Measurements from ENCODE around the gene TPSB2. TPM values are rescaled to one million over a fixed set of nuclear protein-coding genes. Genes with fewer than 3 reads are reported as not detected.

Gene TPSB2
- total RNA-seq, 1 experiment from 2014 or later: not detected

DNA sequence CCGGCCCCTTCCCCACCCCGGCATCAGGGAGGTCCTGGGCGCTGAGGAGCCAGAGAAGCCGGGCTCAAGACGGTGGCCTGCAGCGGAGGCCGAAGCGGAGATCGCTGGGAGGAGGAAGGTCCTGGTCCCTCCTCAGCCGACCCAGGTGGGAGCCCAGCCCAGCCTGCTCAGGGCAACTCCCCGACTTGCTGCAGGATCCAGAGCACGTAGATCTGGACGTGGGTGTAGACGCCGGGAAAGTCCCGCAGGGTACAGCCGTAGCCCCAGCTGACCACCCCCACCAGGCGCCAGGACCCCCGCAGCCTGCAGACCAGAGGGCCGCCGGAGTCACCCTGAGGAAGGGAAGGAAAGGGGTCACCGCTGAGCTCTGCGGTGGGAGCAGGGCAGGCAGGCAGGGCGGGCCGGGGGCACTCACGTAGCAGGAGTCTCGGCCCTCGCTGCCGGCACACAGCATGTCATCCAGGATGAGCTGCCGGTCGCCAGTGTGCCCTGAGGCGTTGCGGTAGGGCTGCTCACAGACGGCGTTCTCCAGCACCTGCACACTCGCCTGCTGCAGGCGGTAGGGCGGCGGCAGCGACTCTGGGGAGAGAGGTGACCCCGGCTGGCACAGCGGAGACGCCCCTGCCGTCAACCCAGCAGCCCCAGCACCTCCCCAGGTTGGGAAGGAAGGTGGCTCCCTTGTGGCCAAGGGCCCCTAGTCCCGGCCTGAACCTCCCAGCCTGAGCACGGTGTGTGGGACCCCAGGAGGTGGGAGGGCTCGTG lies 31.3 kb upstream of the TPSB2 start:
- no peaks in the 10 kb centered on the region for H3K36me3 ChIP-seq (ENCODE audit: low read depth)
- BruUV-seq (replicated peaks): no TSS peak
- 0 out of 2 replicates have a peak, but pooled peaks cover 5% of the 10 kb centered on the region for H3F3A ChIP-seq (ENCODE audit: insufficient read depth, low read depth)
- POLR2A ChIA-PET (ENCODE audit: unreplicated experiment): no interaction called here
- H3K27me3 ChIP-seq (ENCODE audit: insufficient read depth, low read depth): peaks cover 61% of the 10 kb centered on the region
- intact Hi-C loops (cut with micrococcal nuclease; ENCODE audit: unreplicated experiment): no loop called here
- H3K4me1 ChIP-seq (replicated peaks; ENCODE audit: insufficient read depth): no peaks in the 10 kb centered on the region; the same call in 1 of the 2 replicates
- no peaks in the 10 kb centered on the region for H3K9me3 ChIP-seq (ENCODE audit: insufficient read depth, low read depth)
- DNase-seq: peak in 1 of 2 experiments; percentile 76
- H2AFZ ChIP-seq: no peak overlapping the region
- no peaks in the 10 kb centered on the region for H3K79me2 ChIP-seq (ENCODE audit: low read depth)
- H3K27ac ChIP-seq: no peak overlapping the region
- no peak overlapping the region for H3K4me3 ChIP-seq
- H3K4me2 ChIP-seq: peak overlapping the region; percentile 19; the same call in 1 of the 2 replicates
- no peaks in the 10 kb centered on the region for H4K20me1 ChIP-seq (ENCODE audit: insufficient read depth)
- CTCF ChIA-PET: no interaction called here
- peak; percentile 79; the same call in 1 of the 2 replicates for TF ChIP-seq EZH2 (IDR thresholded peaks at IDR 0.05; ENCODE audit: low read depth)
- TF ChIP-seq, protein P1, sequence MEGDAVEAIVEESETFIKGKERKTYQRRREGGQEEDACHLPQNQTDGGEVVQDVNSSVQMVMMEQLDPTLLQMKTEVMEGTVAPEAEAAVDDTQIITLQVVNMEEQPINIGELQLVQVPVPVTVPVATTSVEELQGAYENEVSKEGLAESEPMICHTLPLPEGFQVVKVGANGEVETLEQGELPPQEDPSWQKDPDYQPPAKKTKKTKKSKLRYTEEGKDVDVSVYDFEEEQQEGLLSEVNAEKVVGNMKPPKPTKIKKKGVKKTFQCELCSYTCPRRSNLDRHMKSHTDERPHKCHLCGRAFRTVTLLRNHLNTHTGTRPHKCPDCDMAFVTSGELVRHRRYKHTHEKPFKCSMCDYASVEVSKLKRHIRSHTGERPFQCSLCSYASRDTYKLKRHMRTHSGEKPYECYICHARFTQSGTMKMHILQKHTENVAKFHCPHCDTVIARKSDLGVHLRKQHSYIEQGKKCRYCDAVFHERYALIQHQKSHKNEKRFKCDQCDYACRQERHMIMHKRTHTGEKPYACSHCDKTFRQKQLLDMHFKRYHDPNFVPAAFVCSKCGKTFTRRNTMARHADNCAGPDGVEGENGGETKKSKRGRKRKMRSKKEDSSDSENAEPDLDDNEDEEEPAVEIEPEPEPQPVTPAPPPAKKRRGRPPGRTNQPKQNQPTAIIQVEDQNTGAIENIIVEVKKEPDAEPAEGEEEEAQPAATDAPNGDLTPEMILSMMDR (conservative IDR thresholded peaks at IDR 0.05): no peak
- H3K9me2 ChIP-seq (ENCODE audit: insufficient read depth): no peaks in the 10 kb centered on the region

DNA sequence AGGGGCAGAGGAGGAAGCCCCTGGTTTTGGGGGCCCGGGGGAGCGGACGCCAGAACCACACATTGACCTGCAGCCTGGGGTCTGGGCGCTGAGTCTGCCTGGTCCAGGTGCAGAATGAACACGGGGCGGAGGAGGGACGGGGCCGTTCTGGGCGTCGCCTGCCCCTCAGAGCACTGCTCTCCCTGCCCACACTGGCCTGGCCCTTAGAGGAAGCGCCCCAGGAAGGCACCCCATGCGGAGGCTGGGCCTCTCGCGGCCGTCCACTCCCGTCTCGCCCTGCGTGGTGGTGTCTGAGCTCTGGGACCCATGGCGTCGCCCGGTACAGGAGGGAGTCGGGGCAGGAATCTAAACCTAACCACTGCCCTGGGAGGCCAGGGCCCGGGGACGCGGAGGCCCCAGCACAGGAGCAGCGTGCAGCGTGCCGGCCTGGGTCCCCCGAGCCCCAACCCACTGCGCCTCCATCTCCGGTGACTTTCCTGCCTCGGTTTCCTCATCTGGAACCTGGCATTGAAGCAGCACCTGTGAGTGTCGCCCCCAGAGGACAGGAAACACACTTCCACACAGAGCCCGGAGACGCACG lies 30.2 kb upstream of the TPSB2 start:
- intact Hi-C loops (cut with micrococcal nuclease; ENCODE audit: unreplicated experiment): no loop called here
- DNase-seq: no peak
- no peaks in the 10 kb centered on the region for H4K20me1 ChIP-seq (ENCODE audit: insufficient read depth)

GRCh38 chr16:1259760-1260068 lies 29.7 kb upstream of the TPSB2 start:
- Histone ChIP-seq H3K9me3 (ENCODE audit: insufficient read depth, low read depth) (no peaks in the 10 kb centered on the region), H3K4me2 (peak overlapping the region; percentile 86; the same call in 1 of the 2 replicates), H3K79me2 (ENCODE audit: low read depth) (no peaks in the 10 kb centered on the region), H3F3A (ENCODE audit: insufficient read depth, low read depth) (0 out of 2 replicates have a peak, but pooled peaks cover 5% of the 10 kb centered on the region), H2AFZ (no peak overlapping the region), H3K36me3 (ENCODE audit: low read depth) (no peaks in the 10 kb centered on the region), H3K4me3 (no peak overlapping the region), H3K4me1 (replicated peaks; ENCODE audit: insufficient read depth) (no peaks in the 10 kb centered on the region; the same call in 1 of the 2 replicates), H4K20me1 (ENCODE audit: insufficient read depth) (no peaks in the 10 kb centered on the region), H3K27me3 (ENCODE audit: insufficient read depth, low read depth) (peaks cover 51% of the 10 kb centered on the region), H3K27ac (no peak overlapping the region), H3K9me2 (ENCODE audit: insufficient read depth) (no peaks in the 10 kb centered on the region)
- DNase-seq: no peak
- BruUV-seq (replicated peaks): no TSS peak
- ChIA-PET CTCF (no interaction called here), POLR2A (ENCODE audit: unreplicated experiment) (no interaction called here)
- TF ChIP-seq, protein P1 (conservative IDR thresholded peaks at IDR 0.05): no peak
- no peak for TF ChIP-seq EZH2 (IDR thresholded peaks at IDR 0.05; ENCODE audit: low read depth)
- intact Hi-C loops (cut with micrococcal nuclease; ENCODE audit: unreplicated experiment): loop anchor here (2.0 kb wide), 1 partner anchor 37 kb away; no protein-coding TSS in a partner anchor

More for the DNA sequence above, 30.2 kb upstream of the TPSB2 start:
- TF ChIP-seq, protein P1 (conservative IDR thresholded peaks at IDR 0.05): no peak
- TF ChIP-seq EZH2 (IDR thresholded peaks at IDR 0.05; ENCODE audit: low read depth): no peak
- H3K79me2 ChIP-seq (ENCODE audit: low read depth): no peaks in the 10 kb centered on the region
- no peak overlapping the region for H3K4me2 ChIP-seq
- H3F3A ChIP-seq (ENCODE audit: insufficient read depth, low read depth): 0 out of 2 replicates have a peak, but pooled peaks cover 5% of the 10 kb centered on the region
- H3K4me3 ChIP-seq: no peak overlapping the region
- no TSS peak for BruUV-seq (replicated peaks)
- CTCF ChIA-PET: no interaction called here
- peaks cover 51% of the 10 kb centered on the region for H3K27me3 ChIP-seq (ENCODE audit: insufficient read depth, low read depth)
- H3K9me2 ChIP-seq (ENCODE audit: insufficient read depth): no peaks in the 10 kb centered on the region
- no peak overlapping the region for H3K27ac ChIP-seq
- POLR2A ChIA-PET (ENCODE audit: unreplicated experiment): no interaction called here
- no peaks in the 10 kb centered on the region for H3K9me3 ChIP-seq (ENCODE audit: insufficient read depth, low read depth)
- H3K36me3 ChIP-seq (ENCODE audit: low read depth): no peaks in the 10 kb centered on the region
- no peak overlapping the region for H2AFZ ChIP-seq
- H3K4me1 ChIP-seq (replicated peaks; ENCODE audit: insufficient read depth): no peaks in the 10 kb centered on the region; the same call in 1 of the 2 replicates
